Stimulated activated CD4-positive, alpha-beta T cell treated with anti-CD3 and anti-CD28 coated beads, TNF-alpha, amount 100 ng/mL, for 24 hours (primary cell): Measurements from ENCODE around the gene XRRA1.
"Not testable (repeated sequence)": the region's sequence is repeated elsewhere in the genome, so short reads cannot be mapped to it uniquely, and the experiment has no call there.

Experiments used
- DNase-seq, 3 experiments: peaks; one replicate each; pipeline ENCODE4 v3.0.0-alpha.2; 2020; ENCODE audit warnings: low read depth in 3 of 3

XRRA1 gene

DNA sequence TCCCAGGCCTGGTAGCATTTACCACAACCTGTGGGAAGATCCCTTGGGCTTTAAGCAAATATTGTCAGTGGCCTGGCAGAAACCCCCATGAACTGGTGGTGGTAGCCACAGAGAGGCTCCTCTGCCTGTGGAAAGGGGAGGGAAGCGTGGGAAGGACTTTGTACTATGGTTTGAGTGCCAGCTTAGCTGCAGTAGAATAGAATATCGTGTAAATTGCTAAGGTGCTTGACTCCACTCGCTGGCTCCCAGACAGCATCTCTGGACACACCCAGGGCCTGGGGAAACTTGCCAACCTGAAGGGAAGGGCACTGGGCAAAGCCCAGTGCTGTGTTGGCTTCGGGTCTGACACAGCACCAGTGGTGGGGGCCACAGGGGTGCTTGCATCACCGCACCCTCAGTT is 52.6 kb downstream of the XRRA1 start:
- no peak for DNase-seq

DNA sequence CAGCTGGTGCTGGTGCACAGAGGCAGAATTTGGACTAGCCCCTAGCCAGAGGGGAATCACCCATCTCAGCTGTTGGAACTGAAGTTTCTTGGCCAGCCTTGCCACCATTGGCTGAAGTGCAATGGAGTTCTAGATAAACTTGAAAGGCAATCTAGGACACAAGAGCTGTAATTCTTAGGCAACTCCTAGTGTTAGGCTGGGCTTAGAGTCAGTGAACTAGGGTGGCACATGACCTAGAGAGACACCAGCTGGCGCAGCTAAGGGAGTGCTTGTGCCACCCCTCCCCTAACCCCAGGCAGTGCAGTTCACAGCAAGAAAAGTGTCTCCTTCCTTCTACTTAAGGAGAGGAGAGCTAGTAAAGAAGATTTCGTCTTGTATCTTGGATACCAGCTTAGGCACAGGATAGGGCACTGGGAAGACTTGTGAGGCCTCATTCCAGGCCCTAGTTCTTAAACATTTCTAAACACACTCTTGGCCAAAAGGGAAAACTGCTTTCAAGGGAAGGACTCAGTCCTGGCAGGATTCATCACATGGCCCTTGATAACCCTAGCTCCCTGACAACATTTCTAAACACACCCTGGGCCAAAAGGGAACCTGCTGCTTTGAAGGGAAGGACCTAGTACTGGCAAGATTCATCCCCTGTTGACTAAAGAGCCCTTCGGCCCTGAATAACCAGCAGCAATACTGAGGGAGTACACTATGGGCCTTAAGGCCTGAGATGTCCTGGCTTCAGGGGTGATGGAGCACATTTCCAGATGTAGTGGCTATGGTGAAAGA is 53.4 kb downstream of the XRRA1 start:
- no peak for DNase-seq

DNA sequence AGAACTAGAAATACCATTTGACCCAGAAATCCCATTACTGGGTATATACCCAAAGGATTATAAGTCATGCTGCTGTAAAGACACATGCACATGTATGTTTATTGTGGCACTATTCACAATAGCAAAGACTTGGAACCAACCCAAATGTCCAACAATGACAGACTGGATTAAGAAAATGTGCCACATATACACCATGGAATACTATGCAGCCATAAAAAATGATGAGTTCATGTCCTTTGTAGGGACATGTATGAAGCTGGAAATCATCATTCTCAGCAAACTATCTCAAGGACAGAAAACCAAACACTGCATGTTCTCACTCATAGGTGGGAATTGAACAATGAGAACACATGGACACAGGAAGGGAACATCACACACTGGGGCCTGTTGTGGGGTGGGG is 55.9 kb downstream of the XRRA1 start:
- DNase-seq: not testable (repeated sequence)

DNA sequence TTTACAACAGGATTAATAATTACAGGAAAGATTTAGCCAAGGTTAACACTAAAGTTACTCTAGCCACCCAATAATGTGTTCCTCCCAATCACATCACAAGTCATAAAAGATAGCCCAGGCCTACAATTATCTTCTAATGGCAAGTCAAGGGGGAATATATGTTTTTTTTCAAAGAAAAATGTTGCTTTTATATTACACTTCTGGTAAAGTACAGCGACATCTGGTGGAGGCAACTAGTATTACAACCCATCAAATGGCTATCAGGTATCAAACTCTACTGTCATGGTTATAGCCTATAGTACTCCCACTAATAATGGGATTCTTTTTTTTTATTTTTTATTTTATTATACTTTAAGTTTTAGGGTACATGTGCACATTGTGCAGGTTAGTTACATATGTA is 71.8 kb downstream of the XRRA1 start:
- no peak for DNase-seq

DNA sequence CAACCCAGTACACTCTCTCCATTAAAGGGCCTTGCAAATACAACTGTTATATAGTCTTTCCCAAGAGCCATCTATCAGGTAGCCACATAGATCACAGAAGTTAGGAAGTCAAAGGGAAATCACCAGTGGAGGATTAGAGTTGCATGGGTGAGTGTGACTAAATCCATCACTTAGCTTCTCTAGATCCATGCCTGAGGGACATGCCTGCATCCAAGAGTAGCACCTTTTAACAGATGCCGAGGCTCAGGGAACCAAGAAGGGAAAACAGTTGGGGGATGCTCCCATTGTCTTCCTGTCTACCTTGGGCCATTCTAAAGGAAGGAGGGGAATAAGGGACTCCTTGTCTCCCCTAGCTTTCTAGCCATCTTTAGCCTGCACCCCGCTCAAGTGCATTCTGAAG is 77.9 kb downstream of the XRRA1 start:
- DNase-seq: no peak

DNA sequence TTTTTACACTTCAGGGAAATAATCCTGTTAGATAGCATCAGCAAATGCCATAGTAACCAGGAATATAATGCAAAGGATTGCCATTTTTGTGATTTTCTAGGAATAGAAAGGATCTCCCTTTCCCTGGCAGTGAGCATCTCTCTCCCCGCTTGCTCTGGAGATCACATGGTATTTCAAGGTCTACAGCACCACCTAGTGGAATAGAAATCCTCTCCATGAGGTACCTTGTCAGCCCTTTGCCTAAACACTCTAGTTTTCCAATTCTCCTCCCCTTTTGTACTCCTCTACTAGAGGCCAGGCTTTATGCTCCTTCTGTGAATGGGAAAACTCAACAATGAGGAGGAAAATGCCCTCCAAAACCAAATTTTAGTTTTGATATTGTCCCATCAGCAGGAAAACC is 78.4 kb downstream of the XRRA1 start:
- no peak for DNase-seq

DNA sequence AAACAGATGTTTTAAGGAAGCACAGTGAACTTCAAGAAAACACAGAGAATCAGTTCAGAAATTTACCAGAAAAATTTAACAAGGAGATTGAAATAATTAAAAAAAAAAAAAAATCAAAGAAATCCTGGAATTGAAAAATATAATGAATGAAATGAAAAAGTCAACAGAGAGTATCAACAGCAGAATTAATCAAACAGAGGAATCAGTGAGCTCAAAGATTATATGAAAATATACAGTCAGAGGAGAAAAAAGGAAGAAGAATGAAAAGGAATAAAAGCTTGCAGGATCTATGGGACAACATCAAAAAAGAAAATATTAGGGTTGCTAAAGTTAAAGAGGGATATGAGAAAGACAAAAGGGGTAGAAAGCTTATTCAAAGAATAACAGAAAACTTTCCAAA is 82.3 kb downstream of the XRRA1 start:
- no peak for DNase-seq

DNA sequence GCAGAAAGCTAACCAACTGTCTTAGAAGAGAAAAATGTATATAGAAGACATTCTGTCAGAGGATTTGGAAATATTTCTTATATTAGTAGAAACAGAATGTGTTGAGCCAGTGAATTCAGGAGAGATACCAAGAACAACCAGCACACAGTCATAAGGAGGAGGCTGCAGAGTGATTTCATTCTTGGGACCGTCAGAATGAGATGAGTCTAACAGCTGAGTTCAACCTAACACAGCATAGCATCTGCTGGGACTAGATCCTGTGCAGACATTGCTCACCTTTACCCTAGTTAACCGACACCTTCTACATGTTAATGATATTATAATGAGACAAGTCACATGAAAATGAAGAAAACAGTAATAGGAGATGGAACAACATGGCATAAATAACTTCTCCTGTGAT is 85.5 kb downstream of the XRRA1 start:
- no peak for DNase-seq

DNA sequence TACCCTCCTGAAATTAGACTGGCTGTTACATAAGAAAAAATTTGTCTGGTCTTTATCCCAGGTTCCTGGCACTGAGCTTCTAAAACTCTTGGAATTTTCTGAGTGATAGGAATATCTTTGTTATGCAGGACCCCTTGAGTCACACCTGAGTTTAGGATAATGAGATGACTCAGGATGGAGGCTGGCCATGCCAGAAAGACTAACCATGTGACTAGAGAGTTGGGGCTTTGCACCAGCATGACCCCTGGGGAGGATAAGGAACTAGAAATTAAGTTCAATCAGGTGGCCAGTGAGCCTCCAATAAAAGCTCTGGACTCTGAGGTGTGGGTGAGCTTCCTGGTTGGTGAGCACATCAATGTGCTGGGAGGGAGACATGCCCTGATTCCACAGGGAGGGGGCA is 88.1 kb downstream of the XRRA1 start:
- no peak for DNase-seq

DNA sequence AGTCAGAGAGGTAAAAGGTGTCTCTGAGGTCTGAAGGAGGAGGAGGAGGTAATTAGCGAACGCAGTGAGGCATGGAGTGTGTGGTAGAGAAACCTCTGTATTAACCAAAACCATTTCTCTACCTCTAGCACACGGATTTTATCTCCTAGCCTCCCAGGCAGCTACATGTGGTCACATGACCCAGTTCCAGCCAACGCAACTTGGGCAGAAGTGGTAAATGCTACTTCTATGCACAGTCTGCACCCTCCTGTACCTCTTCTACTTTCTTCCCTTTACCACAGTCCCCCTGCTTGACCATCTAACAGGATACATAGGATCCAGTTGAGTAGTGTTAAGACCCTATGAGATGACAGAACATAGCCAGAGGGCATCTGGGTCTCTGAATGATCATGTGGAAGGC is 95.7 kb downstream of the XRRA1 start:
- no peak for DNase-seq

DNA sequence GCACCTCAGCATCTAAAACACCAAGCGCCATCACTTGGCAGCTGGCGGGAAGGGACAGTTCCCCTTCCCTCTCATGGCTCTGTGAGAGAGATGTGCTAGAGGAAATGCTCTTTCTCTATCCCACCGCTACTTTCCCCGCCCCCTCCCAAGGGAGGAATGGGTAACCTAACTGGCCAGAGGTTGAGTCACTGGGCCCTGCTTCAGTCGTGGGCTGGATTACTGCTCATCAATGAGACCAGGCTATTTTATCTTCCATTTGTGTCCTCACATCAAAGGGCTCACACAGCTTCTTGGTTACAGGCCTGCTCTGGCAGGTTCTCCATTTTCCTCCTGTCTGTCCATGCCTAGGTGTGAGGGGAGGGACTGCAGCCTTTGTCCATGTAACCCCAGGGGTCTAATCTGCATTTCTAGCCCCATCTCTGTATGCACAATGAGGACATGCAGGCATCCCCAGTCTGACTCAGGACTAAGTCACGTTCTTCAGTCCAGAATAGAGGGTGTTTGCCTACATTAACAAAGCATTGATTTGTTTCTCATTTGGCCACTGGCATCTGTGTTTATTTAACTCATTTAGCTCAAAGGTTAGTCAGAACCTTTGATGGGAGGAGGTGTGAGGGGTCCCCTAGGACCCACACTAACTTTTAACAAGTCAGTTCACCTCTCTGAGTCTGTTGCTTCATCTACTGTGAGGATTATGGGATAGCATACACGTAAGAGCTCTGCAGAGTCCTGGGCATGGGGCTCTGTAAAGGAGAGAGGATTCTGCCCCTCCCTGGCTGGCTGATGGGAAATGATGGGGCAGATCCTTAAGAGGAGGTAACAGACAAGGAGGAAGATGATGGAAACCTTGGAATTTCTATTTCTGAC is 99.1 kb downstream of the XRRA1 start:
- DNase-seq: no peak

DNA sequence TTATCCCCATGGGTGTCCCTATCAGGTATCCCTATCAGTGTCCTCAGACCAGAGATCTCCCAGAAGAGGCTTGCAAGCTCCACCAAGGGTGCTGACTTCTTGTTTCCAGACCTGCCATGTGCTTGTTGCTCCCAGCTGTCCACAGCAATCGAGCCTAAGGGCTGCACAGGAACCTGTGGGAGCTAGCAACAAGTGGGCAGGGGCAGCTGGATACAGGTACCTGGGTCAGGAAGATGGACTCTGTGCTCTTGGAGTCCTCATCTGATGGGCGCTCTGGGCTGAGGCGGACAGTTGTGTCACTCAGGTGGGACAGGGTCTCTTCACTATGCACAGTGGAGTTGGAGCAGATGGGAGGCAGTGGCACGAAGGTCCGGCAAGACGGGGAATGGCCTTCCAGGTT is 101.0 kb downstream of the XRRA1 start:
- DNase-seq: no peak

DNA sequence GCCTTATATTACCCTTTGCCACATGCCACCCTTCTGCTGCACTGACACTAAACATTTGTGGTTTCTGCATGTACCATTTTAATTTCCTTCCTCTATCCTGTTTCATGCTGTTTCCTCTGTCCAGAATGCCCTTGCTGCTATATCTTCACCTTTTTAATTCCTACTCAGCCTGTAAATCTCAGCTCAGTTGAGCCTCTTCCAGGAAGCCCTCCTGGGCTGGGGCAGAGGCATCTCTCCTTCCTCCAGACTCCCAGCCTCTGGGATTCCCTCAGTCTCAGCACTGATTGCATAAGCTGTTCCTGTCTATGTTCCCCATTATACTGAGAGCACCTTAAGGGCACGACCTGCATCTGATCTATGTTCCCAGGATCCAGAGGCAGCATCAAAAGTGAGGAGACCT is 101.5 kb downstream of the XRRA1 start:
- DNase-seq: no peak

DNA sequence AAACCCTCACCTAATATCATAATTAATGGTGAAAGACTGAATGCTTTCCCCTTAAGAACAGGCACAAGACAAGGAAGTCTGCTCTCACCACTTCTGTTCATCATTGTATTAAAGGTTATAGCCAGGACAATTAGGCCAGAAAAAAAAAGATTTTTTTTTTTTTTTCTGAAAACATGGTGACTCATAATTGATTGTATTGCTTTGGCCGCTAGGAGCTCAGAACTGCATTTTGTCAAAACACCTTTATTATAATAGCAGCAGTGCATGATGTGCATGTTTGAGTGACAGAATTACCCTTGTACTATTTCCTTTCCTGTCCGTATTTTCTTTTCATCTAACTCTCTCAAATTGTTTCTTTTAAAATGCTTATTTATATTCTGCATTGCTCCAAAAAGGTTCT is 102.1 kb downstream of the XRRA1 start:
- no peak for DNase-seq

DNA sequence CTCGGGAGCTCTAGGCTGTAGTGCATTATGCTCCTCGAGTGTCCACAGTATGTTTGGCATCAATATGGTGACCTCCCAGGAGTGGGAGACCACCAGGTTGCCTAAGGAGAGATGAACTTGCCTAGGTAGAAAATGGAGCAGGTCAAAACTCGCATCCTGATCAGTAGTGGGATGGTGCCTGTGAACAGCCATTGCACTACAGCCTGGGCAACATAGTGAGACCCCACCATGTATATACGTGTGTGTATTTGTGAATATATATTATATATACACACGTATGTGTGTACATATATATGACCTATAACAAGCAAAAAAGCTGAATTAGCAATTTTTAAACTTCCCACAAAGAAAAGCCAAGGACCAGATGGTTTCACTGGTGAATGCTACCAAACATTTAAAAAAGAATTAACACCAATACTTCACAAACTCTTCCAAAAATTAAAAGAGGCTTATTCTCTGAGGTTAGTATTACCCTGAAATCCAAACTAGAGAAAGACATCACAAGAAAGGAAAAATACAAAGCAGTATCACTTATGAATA is 102.8 kb downstream of the XRRA1 start:
- no peak for DNase-seq

DNA sequence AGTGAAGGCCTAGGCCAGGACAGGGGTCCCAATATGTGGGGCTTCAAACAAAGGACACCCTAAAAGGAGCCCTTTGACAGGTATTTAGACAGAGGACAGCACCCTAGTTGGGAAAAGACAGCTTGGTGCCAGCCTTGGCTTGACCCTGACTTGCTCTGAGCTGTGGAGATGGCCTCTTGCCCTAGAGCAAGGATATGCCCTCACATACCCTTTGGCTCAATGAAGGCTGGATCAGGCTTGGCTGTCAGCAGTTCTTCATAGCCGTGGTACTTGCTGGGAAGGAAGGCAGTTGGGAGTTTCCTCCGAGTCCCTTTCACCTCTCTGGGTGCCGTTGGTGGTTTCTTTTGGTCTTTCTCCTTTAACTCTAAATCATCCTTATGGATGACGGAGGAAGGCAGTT is 104.0 kb downstream of the XRRA1 start:
- DNase-seq: no peak

DNA sequence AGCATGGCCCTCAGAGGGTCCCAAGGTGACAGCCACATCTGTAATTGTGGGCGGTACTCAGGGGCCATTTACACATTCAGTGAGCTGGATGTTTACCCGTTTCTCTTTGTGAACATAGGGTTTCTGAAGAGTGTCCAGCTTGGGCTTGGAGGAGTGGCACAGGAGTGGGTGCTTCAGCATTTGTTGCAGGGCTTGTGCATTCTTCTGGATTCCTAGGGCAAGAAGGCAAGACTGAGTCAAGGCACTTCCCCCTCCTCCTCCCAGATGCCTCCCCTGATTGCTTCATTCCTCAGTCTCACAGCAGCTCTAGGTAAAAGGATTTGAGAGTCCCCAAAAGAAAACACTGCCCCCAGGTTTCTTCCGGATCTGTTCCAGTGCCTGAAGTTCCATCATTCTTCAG is 104.8 kb downstream of the XRRA1 start:
- no peak for DNase-seq

DNA sequence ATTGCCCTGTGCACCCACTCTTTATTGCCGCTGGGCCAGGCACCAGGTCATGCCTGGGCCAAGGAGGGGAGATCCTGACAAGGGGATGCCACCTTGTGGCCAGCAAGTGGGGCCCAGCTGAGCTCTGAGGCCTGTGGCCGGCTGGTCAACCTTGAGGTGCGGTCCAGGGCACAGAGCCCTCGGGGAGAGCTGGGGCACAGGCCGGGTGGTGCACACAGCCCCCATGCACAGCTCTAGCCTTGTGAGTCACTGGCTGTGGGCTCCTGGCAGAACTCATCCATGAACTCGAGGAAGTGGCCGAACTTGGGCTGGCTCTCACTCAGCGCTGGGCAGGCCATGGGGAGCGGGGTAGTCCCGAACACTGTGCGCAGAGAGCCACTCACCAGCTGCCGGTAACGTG is 105.9 kb downstream of the XRRA1 start:
- no peak for DNase-seq

DNA sequence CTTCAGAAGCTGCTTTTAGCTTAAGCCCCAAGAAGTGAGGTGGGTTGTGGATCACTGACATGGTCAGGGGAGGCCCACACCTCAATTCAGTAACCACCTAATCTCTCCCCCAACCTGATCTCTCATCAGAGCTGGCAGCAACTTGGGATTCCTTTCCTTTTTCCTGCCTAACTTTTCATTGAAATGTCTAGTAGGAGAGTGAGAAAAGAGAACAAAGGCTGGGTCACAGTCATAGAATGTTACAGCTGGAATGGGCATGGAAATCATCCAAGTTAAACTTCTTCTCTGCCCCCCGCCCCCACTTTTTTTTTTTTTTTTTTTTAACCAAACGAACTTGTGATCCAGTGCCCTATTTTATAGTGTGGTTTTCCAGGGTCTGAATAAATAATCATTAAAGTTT is 108.4 kb downstream of the XRRA1 start:
- DNase-seq: no peak

DNA sequence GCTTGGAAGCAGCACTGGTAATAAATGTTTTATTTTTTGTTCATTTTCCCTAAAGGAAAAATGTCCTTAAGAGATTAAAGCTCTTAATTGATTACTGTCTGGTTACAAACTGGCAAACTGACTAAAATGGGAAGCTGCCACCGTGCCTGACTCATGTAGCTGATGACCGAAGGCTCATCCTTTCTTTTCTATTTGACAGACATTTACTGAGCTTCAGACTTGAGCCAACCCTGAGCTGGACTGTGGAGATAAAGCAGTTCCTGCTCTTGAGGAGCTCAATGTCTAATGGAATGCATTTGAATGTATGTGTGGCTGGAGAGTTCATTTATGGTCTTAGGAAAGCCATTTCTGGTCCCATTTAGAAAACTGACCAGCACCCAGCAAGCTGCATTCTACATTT is 108.9 kb downstream of the XRRA1 start:
- DNase-seq: no peak

DNA sequence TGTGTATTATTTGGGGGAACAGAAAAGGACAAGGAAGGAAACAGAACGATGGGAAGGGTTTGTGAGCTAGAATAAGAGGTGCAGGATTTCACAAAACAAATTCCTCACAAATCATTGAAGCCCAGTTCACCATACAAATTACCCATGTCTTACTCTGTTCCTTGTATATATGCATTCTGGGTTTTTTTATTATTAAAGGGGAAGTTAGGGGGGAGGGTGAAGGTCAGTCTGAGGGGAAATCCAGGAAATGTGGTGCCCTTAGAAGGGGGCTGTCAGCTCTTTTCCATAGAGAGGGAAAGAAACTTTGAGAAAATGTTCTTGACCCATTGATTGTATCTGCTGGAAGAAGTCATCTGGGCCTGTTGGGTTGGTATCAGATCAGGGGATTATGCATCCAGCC is 109.4 kb downstream of the XRRA1 start:
- no peak for DNase-seq

DNA sequence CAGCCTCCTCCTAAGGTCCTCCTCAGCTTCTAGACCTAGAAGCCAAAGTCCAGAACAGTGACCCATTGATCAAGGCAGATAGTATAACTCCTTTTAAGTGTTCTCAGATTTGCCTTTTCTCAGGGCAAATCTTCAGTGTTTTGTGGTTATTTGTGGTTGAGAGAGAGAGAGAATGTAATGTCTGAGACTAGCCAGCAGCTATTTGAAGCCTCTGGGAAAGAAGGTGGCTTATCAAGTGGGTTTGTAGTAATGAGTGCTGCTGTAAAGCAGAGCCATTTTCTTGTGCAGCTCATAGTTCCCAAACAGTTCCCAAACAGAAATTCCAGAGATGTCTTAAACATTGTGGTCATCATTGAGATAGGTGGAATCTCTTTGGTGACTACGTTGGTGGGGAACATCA is 110.7 kb downstream of the XRRA1 start:
- DNase-seq: no peak

DNA sequence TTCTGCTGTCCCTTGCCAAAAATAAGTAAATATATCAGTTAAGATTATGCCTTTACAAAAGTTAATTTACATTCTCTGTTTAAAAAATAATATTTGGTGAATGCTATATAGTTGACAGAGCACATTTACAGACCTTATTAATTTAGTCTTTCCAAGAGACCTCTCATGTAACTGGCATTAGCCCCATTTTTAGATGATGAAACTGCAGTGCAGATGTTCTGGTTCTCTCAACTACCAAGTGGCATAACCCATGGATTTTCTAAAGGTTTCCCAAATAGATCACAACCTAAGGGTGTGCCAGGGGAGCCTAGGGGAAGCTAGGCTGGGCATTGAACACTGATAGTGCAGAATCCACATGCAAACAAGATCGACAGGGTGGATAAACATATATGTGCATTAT is 111.7 kb downstream of the XRRA1 start:
- no peak for DNase-seq
